ENCODE results near the gene FUZ.

FUZ gene

DNA sequence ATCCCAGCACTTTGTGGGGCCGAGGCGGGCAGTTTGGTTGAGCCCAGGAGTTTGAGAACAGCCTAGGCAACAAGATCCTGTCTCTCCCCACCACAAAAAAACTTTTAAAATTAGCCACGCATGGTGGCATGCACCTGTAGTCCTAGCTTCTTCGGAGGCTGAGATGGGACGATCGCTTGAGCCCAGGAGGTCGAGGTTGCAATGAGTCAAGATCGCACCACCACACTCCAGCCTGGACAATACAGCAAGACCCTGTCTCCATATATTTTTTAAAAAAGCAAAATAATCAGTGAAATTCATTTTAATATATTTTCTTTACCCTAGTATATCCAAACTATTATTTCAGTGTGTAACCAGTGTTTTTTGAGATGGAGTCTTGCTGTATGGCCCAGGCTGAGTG, 38.1 kb downstream of the FUZ start:
- DNase-seq, result no peak

DNA sequence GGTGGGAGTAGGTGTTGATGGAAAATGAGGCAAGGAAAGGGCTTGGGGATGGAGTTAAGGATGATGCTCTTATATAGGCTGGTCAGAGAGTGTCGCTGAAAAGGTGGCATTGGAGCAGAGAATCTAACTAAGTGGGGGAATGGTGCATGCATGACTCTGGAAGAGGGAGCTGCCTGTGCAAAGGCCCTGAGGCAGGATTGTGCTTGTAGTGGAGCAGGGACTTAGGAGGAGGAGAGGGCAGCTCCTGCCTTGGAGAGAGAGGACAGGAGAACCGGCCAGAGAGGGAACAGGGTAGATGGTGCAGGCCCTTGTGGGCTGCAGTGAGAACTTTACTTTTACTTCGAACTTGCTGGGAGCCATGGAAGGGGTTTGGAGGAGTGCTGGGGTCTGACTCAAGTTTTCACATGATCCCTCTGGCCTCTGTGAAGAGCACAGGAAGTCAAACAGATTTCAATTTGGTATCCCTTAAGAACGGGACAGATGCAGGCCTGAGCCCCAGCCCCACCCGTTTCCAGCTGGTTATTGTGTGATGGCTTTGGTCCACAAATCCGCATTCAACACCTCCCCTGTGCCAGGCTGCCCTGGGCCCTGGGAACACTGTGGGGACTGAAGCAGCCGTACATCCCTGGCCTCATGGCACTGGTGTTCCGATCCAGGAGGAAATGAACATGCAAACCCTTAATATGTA, 39.3 kb downstream of the FUZ start:
- DNase-seq, result no peak

DNA sequence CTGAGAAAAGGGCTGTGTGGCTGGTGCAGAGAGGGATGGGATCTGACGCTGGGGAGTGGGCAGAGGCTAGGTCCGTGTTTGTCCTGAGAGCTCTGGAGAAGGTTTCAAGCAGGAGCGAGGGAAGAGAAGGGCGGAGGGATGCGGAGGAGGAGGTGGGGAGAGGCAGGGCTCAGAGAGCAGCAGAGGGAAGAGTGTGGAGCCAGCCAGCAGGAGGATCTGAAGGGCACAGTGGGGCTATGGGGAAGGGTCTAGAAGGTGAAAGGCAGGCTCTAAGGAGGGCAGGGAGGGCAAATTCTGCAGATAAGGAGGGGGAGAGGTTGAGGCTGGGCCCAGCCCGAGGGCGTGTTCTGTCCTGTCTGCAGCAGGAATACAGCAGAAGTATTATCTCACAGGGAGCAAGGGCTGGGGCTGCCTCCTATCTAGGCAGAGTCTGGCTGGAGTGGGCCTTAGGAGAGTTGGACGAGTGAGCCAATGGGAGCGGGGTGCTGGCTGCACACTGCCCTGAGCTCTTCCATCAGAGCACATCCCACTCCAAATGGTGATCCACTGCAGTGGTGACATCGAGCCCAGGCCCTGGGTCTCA, 40.2 kb downstream of the FUZ start:
- no peak for DNase-seq

GRCh38 chr19:49771674-49772139, 41.4 kb downstream of the FUZ start:
- no peak for DNase-seq

DNA sequence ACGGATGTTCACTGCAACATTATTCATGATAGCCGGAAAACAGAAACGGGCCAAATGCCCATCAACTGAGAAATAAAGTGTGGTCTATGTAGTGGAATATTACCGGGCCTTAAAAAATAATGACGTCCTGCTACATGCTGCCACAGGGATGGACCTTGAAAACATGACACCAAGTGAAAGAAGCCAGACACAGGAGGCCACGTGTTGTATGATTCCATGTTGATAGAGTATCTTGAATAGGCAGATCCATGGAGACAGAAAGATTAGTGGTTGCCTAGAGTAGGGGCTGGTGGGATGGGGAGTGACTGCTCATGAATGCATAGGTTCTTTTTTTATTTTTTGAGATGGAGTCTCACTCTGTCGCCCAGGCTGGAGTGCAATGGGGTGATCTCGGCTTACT, 42.6 kb downstream of the FUZ start:
- DNase-seq, result no peak

DNA sequence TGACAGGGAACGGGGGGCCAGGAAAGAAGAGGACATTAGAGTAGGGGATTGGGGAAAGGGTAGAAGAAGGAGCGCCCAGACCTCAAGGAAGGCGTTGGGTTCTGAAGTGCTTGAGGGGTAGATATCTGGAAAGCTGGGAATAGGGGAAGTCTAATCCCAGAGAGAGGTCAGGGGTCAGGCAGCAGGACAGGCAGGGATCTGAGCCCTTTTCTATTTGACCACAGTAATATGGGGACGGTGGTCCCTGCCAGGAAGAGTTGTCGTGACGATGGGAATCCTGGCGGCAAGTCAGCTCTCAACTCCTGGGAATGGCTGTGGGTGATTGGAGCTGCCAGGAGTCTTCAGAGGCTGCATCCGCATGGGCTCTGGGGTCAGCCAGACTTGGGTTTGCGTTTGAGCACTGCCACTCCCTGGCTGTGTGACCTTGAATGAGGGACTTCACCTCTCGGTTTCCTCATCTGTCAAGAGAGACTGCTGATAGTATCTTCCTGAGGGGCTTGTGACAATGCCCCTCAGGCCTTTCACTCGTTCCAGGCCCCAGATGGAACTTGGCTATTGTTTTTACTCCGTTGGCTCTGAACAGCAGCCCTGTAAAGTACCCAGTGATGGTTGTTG, 45.0 kb downstream of the FUZ start:
- DNase-seq, result no peak

DNA sequence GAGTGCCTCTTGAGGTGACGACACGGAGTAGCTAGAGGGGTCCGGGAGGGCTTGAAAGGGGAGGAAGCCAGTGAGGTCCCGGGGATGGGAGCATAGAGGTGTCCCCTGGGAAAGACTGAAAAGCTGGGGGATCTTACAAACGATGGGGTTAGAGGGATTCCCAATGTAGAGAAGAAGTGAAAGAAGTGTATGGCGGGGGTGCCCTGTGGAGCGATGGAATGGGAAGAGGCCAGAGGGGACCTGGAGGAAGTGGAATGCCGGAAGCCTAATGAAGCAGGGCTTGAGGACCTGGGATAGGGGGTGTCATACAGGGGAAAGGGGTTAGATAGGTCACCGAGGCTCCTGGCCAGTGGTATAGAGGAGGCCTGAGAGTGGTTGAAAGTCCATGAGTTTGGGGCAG, 45.7 kb downstream of the FUZ start:
- no peak for DNase-seq

GRCh38 chr19:49766930-49767299, 46.2 kb downstream of the FUZ start, which contains the start of gene AP2A1:
Gene AP2A1 (plus strand): TSS chr19:49767001. CDS start chr19:49767134, 133 bp downstream.
- DNase-seq, result no peak

- peak; percentile 100 for DNase-seq
These were observed 46.8 kb downstream of the FUZ start for GRCh38 chr19:49766007-49766929.

DNA sequence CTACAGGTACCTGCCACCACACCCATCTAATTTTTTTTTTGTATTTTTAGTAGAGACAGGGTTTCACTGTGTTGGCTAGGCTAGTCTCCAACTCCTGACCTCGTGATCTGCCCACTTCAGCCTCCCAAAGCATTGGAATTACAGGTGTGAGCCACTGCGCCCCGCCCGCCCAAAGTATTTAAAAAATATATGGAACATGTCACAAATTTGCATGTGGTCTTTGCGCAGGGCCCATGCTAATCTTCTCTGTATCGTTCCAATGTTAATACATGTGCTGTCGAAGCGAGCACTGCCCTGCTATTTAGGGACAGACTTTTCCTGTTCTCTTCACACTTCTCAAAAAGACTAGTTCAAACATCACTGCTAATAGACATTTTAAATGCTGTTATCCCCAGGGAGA, 48.8 kb downstream of the FUZ start:
- no peak for DNase-seq

- no peak for DNase-seq
These were observed 49.9 kb downstream of the FUZ start, which contains the start of gene TSKS for GRCh38 chr19:49763230-49763629. Gene TSKS (minus strand): TSS chr19:49763306. CDS start chr19:49763247, 59 bp downstream.

DNA sequence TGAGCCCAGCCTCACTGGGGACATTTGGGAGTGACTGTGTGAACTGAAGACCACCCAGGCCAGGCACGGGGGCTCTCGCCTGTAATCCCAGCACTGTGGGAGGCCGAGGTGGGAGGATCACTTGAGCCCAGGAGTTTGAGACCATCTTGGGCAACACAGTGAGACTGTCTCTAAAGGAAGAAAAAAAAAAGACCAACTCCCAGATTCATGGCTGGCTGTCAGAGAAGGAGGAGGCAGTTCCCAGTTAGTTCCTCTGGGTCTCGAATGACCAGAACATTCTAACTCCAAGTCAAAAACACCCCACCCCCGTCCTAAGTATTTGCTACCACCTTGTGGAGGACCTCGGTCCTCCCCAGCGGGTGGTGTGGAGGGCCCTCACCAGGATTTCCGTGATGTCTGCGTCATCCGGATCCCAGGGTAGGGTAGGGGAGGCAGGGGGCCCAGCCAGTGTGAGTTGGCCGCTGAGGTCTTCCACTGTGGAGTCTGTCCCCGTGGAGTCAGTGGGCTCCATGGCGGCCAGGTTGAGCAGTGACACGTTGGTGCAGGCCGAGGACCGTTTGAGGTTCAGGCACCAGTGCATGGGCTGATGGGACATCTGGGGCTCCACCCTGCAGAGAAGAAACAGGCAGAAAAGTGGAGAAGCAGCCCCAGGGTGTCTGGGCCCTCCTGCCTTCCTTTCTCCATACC, 51.3 kb downstream of the FUZ start:
- DNase-seq, result no peak

DNA sequence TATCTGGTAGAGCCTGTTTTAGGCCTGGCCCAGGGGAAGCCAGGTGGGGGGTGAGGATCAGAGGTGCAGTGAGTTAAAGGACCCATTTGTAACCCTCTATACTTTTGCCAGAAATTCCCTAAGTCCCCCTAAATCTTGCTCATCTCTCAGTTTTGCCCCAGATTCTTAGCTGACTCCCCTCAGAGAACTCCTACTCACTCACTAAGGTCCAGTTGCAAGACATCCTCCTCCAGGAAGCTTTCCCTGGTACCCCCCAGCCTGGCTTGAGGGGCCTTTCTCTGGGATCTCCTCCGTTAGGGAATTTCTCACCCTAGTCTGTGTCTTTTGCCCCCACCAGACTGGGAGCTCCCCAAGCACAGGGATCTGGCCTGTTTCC, 51.9 kb downstream of the FUZ start:
- DNase-seq, result no peak

- DNase-seq, result no peak
These were observed 54.8 kb downstream of the FUZ start for GRCh38 chr19:49758292-49758691.

Measured in CD4-positive, alpha-beta T cell treated with Interleukin-4 for 4 hours (primary cell).